ENCODE measurements around the gene ERAS.
A peak's percentile ranks its signal among the peaks of the same experiment; 100 is the strongest.
"Not testable (repeated sequence)": the region's sequence is repeated elsewhere in the genome, so short reads cannot be mapped to it uniquely, and the experiment has no call there.

Gene ERAS

GRCh38 chrX:48798318-48798717 is 28.0 kb upstream of the ERAS start:
- DNase-seq, result no peak

GRCh38 chrX:48800574-48801279 is 25.6 kb upstream of the ERAS start:
- no peak for DNase-seq

GRCh38 chrX:48801280-48802088 is 24.8 kb upstream of the ERAS start, which contains the start of gene HDAC6:
Gene HDAC6 (plus strand): TSS chrX:48802067. CDS start chrX:48802693, 626 bp downstream.
- DNase-seq, result peak; percentile 96

- peak; percentile 68 for DNase-seq
Observed at GRCh38 chrX:48802089-48802904, 24.0 kb upstream of the ERAS start.

- DNase-seq, result no peak
Observed at GRCh38 chrX:48802905-48803200, 23.5 kb upstream of the ERAS start.

GRCh38 chrX:48806081-48806480 is 20.2 kb upstream of the ERAS start:
- DNase-seq, result no peak

GRCh38 chrX:48813644-48814043 is 12.7 kb upstream of the ERAS start:
- no peak for DNase-seq

- DNase-seq, result no peak
Observed at GRCh38 chrX:48814722-48815121, 11.6 kb upstream of the ERAS start.

- no peak for DNase-seq
Observed at GRCh38 chrX:48815266-48815665, 11.0 kb upstream of the ERAS start.

- no peak for DNase-seq
Observed at GRCh38 chrX:48816014-48816810, 10.1 kb upstream of the ERAS start.

GRCh38 chrX:48818098-48818497 is 8.2 kb upstream of the ERAS start:
- DNase-seq, result no peak

- DNase-seq, result no peak
Observed at GRCh38 chrX:48818866-48819265, 7.4 kb upstream of the ERAS start.

- DNase-seq, result not testable (repeated sequence)
Observed at GRCh38 chrX:48819394-48819793, 6.9 kb upstream of the ERAS start.

- DNase-seq, result no peak
Observed at GRCh38 chrX:48823053-48823452, 3.3 kb upstream of the ERAS start.

- no peak for DNase-seq
Observed at GRCh38 chrX:48824066-48824465, 2.2 kb upstream of the ERAS start.

- DNase-seq, result no peak
Observed at GRCh38 chrX:48826876-48827653, 752 bp downstream of the ERAS start.

GRCh38 chrX:48827654-48827968 is 1.3 kb downstream of the ERAS start:
- no peak for DNase-seq

GRCh38 chrX:48829016-48829735 is 2.9 kb downstream of the ERAS start:
- no peak for DNase-seq

- no peak for DNase-seq
Observed at GRCh38 chrX:48831136-48831908, 5.0 kb downstream of the ERAS start.

- no peak for DNase-seq
Observed at GRCh38 chrX:48831909-48832291, 5.6 kb downstream of the ERAS start.

All from CD4-positive, alpha-beta T cell treated with Interleukin-6 for 4 hours (primary cell).